ENCODE results near the gene SHISA5. TPM values are rescaled to one million over a fixed set of nuclear protein-coding genes. Genes with fewer than 3 reads are reported as not detected.

The SHISA5 gene
- total RNA-seq, 1 experiment from 2014 or later: 137 TPM

- TF ChIP-seq AFF4 (CRISPR knock-in tag; IDR thresholded peaks at IDR 0.05; ENCODE audit: borderline replicate concordance) (no peak), FOXP4 (CRISPR knock-in tag; IDR thresholded peaks at IDR 0.05) (no peak), ZNF121 (CRISPR knock-in tag; IDR thresholded peaks at IDR 0.05) (0 out of 2 replicates have a peak, but pooled peaks have one; percentile 13), ETV6 (CRISPR knock-in tag; IDR thresholded peaks at IDR 0.05) (peak; percentile 90), JAZF1 (CRISPR knock-in tag; IDR thresholded peaks at IDR 0.05) (no peak), SP1 (CRISPR knock-in tag; conservative IDR thresholded peaks at IDR 0.05) (peak; percentile 75), NFE2L1 (CRISPR knock-in tag; IDR thresholded peaks at IDR 0.05) (peak; percentile 99), ARID4B (CRISPR knock-in tag; IDR thresholded peaks at IDR 0.05; ENCODE audit: borderline replicate concordance) (peak; percentile 82; the same call in 1 of the 2 replicates), ZNF263 (CRISPR knock-in tag; IDR thresholded peaks at IDR 0.05; ENCODE audit: low read depth) (no peak), E2F1 (CRISPR knock-in tag; IDR thresholded peaks at IDR 0.05) (no peak), FOXK1 (CRISPR knock-in tag; IDR thresholded peaks at IDR 0.05) (peak; percentile 51; the same call in 1 of the 2 replicates), MLX (CRISPR knock-in tag; IDR thresholded peaks at IDR 0.05) (no peak), ATF1 (CRISPR knock-in tag; IDR thresholded peaks at IDR 0.05) (no peak), ZNF219 (CRISPR knock-in tag; IDR thresholded peaks at IDR 0.05; ENCODE audit: borderline replicate concordance) (no peak)
These were observed 38.2 kb downstream of the SHISA5 start (continued) for GRCh38 chr3:48465531-48466378.
